BJ (cell line): ENCODE results near the gene LCN12. TPM values are rescaled to one million over a fixed set of nuclear protein-coding genes. Genes with fewer than 3 reads are reported as not detected.

Experiments
- CTCF ChIA-PET: fragments of 350-600 bp; formaldehyde crosslinking; extraction: SDS; loops from one replicate; lab custom pipeline; 2021; ENCODE audit warnings: antibody characterized with exemption, inconsistent platforms; lab: Yijun Ruan, JAX
- POLR2A ChIA-PET: fragments of 300-600 bp; sonication (Branson Sonifier 250); formaldehyde crosslinking; extraction: SDS; loops from one replicate; lab custom pipeline; 2021; ENCODE audit warnings: antibody characterized with exemption; lab: Charles Lee
- DNase-seq: peaks from one replicate; pipeline ENCODE4 v3.0.0-alpha.2; 2011; ENCODE audit warnings: low read depth
- H3K27me3 ChIP-seq: 2 replicates; pipeline ENCODE4 v1.6.0; 2011; ENCODE audit warnings: low read length; ENCODE audit not compliant: control insufficient read depth, insufficient read depth
- H3K36me3 ChIP-seq: 2 replicates; pipeline ENCODE4 v1.5.1; 2011; ENCODE audit warnings: low read length; ENCODE audit not compliant: control insufficient read depth, insufficient read depth
- H3K4me3 ChIP-seq: 2 replicates; pipeline ENCODE4 v1.5.1; 2011; ENCODE audit warnings: low read depth, mild to moderate bottlenecking, control low read depth, low read length
- polyA plus RNA-seq: library from polyadenylated mRNA; depleted of rRNA; stranded (reverse); fragments of >200 nt; gene quantifications from 2 replicates; pipeline ENCODE4 v1.2.3, GENCODE V29; 2011
- TF ChIP-seq, protein P1 (sequence below): IDR thresholded peaks from 2 replicates; pipeline ENCODE4 v1.5.1; 2011; ENCODE audit warnings: low read depth, mild to moderate bottlenecking, control low read depth, inconsistent platforms, low read length, moderate library complexity; ENCODE audit not compliant: insufficient read depth

The LCN12 gene
- polyA plus RNA-seq, 1 experiment = 0.36 TPM

DNA sequence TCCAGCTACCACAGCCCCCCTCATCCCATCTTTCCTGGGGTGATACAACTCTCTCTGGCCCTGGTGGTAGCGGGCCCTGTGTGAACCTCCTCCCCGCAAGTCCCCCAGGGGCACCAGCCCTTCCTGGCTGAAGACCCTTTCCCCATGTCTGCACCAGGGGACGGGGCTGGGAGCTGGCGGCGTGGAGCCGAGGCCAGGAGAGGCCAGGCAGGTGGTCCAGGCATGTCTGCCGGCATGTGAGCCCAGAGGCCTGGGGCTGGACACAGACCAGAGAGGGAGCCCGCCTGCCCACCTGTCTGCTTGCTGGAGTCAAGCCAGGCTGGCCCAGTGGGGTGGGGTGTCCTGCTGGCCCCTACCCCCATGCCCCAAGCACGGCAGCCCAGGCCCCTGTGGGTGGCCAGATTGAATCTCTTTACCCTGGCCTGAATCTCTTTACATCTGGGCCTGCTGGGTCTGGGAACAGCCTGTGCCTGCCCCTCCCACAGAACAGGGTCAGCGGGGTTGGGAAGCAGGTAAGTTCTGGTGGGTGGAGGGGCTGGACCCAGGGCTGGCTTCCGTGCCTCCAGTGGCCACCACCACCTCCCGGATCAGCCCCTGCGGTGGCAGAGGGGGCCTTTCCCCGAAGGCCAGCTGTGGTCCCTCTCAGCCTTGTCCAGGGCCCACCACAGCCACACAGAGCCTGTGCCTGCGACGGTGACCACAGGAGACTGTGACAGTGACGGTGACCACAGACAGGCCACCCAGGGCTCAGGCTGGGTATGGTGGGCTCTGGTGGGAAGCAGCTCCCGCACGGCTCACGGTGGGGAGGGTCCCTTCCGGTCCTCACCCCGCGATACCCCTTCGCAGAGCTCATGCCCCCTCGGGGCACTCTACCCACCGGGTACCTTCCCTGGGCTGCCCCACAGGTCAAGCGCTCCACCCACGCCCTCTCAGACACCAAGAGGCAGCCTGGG is 7.1 kb downstream of the LCN12 start:
- ChIA-PET CTCF (interaction anchor here (0.8 to 2.8 kb wide), 5 partner anchors 11 to 76 kb away, joined by 3 to 8 read pairs (median 3); partner anchors contain the start of gene FBXW5), POLR2A (no interaction called here)
- Histone ChIP-seq H3K4me3 (no peak overlapping the region), H3K36me3 (no peaks in the 10 kb centered on the region), H3K27me3 (no peaks in the 10 kb centered on the region; the same call in 1 of the 2 replicates)
- no peak for DNase-seq
- TF ChIP-seq, protein P1, sequence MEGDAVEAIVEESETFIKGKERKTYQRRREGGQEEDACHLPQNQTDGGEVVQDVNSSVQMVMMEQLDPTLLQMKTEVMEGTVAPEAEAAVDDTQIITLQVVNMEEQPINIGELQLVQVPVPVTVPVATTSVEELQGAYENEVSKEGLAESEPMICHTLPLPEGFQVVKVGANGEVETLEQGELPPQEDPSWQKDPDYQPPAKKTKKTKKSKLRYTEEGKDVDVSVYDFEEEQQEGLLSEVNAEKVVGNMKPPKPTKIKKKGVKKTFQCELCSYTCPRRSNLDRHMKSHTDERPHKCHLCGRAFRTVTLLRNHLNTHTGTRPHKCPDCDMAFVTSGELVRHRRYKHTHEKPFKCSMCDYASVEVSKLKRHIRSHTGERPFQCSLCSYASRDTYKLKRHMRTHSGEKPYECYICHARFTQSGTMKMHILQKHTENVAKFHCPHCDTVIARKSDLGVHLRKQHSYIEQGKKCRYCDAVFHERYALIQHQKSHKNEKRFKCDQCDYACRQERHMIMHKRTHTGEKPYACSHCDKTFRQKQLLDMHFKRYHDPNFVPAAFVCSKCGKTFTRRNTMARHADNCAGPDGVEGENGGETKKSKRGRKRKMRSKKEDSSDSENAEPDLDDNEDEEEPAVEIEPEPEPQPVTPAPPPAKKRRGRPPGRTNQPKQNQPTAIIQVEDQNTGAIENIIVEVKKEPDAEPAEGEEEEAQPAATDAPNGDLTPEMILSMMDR = no peak

DNA sequence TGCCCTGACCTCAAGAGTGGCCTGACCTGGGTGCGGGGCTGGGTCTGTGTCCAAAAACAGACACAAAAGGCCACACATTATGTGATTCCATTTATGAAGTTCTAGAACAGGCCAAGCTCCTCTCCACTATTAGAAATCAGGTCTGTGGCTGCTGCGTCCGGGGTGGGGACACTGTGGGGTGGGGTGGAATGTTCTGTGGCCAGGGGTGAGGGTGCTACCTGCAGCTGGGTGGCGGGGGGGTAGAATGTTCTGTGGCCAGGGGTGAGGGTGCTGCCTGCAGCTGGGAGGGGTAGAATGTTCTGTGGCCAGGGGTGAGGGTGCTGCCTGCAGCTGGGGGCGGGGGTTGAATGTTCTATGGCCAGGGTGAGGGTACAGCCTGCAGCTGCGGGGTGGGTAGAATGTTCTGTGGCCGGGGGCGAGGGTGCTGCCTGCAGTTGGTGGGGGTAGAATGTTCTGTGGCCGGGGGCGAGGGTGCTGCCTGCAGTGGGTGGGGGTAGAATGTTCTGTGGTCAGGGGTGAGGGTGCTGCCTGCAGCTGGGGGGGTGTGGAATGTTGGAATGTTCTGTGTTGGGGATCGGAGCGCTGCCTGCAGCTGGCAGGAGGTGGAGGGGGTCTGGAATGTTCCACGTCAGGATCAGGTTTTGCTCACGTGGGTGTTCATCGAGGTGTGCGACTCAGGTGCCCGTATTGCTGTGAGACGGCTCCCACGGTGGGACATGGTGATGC is 8.3 kb downstream of the LCN12 start:
- TF ChIP-seq, protein P1 = no peak
- CTCF ChIA-PET = interaction anchor here (0.7 to 2.8 kb wide), 6 partner anchors 12 to 135 kb away, joined by 3 to 8 read pairs (median 3); partner anchors contain the start of genes C8G and FBXW5
- no peak overlapping the region for H3K4me3 ChIP-seq
- POLR2A ChIA-PET = no interaction called here
- no peaks in the 10 kb centered on the region for H3K36me3 ChIP-seq
- no peaks in the 10 kb centered on the region; the same call in 1 of the 2 replicates for H3K27me3 ChIP-seq
- no peak for DNase-seq

DNA sequence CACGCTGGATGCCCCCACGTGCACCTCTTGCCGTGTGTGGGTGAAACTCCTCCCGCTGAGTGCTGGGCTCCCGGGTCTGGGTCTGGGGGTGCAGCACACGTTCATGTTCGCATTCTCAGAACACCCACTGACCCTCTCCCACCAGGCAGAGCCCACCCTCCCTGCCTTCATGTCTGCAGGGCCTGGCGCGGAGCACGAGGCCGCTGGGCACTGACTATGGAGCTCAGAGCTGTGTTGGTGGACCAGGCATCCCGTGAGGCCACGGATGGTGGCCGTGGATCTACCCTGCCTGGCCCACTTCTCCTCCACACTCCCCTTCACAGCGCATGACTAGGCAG is 8.8 kb downstream of the LCN12 start:
- POLR2A ChIA-PET = no interaction called here
- no peaks in the 10 kb centered on the region; the same call in 1 of the 2 replicates for H3K27me3 ChIP-seq
- TF ChIP-seq, protein P1 = no peak
- CTCF ChIA-PET = interaction anchor here (1.1 to 2.8 kb wide), 2 partner anchors 13 to 16 kb away, joined by 3 to 8 read pairs; partner anchors contain the start of gene C8G
- no peak overlapping the region for H3K4me3 ChIP-seq
- no peaks in the 10 kb centered on the region for H3K36me3 ChIP-seq
- DNase-seq = no peak

DNA sequence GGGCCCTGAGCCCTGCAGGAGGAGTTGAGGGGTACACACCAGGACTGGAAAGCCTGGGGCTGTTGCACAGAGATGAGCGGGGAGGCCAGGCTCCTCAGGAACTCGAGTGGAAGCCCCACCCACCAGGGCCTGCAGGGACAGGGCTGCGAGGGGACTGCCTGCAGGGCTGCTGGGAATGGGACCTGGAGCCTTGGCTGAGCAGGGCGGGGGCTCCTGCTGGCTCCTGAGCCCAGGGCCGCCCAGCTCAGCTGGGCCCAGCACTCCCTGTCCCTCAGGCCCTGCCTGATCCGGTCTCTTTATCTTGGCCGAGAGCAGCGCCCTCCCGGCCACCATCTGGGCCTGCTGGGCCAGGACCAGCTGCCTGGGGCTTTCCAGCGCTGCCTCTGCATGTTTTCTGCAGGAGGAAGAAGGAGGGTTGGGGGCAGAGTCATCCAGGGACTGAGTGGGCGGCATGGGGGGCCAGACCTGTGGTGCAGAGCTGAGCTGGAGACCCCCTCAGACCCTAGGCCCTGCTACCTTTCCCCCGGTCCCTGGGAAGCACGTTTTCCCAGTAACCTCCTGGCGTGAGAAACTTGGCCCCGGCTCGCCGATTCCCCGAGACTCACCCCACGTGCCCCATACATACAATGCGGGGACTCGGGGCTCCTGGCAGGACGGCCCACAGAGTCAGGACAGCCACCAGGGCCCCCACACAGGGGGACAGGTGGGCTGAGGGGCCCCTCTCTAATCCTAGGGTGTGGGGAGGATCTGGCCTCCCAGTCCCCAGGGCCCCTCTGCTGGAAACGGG is 9.4 kb downstream of the LCN12 start:
- Histone ChIP-seq H3K27me3 (no peaks in the 10 kb centered on the region; the same call in 1 of the 2 replicates), H3K4me3 (no peak overlapping the region), H3K36me3 (no peaks in the 10 kb centered on the region)
- DNase-seq = no peak
- TF ChIP-seq, protein P1 = no peak
- ChIA-PET CTCF (interaction anchor here (1.1 to 2.8 kb wide), 2 partner anchors 14 to 16 kb away, joined by 3 to 8 read pairs; partner anchors contain the start of gene C8G), POLR2A (no interaction called here)
